Renal cortex interstitium (tissue), 11 donors: Measurements from ENCODE around the gene BBS5. TPM values are rescaled to one million over a fixed set of nuclear protein-coding genes. Genes with fewer than 3 reads are reported as not detected.
"Not testable (repeated sequence)": the region's sequence is repeated elsewhere in the genome, so short reads cannot be mapped to it uniquely, and the experiment has no call there.

Experiments used
- DNase-seq, 11 donors: peaks; one replicate each; pipeline ENCODE4 v3.0.0-alpha.2; 2013; ENCODE audit warnings: low read depth in 9 of 11, low spot score in 4 of 11; ENCODE audit errors: extremely low read depth in 1 of 11
- polyA plus RNA-seq, 3 donors: library from polyadenylated mRNA; unstranded; fragments of 120-200 nt; gene quantifications; one replicate each; pipeline ENCODE4 v1.2.1, GENCODE V29; 2013; ENCODE audit not compliant: insufficient read length in 3 of 3

The BBS5 gene
- polyA plus RNA-seq, 3 donors, result 9.1 to 20.3 (median 12.4) TPM

DNA sequence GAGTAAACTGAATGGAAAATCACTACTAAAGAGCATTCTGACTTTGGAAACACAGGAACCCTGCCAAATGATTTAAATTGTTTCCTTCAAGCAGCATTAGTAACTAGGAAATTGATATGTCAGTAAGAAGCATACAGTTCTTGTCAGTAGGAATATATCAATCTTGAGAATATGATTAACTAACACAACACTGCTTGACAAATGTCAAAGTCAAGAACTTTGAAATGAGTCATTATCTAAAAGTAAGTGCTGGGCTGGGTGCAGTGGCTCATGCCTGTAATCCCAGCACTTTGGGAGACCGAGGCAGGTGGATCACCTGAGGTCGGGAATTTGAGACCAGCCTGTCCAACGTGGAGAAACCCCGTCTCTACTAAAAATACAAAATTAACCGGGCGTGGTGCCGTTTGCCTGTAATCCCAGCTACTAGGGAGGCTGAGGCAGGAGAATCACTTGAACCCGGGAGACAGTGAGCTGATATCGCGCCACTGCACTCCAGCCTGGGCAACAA, 37.2 kb downstream of the BBS5 start:
- DNase-seq, result not testable (repeated sequence)

DNA sequence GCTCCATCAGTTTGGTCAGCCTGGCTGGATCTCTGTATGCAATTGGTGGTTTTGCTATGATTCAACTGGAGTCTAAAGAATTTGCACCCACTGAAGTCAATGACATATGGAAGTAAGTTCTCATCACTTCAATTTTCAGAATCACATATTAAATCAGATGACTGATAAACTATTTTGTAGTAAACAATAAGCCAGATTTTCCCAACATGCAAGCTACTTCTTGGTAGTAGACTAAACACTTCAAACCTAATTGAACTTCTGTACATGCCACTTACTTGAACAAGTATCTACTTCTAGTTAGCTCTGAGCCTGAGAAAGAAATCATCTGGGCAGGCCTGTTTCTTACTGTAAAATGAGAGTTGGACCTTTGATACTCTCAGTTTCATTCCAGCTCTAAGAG, 41.6 kb downstream of the BBS5 start:
- no peak for DNase-seq

DNA sequence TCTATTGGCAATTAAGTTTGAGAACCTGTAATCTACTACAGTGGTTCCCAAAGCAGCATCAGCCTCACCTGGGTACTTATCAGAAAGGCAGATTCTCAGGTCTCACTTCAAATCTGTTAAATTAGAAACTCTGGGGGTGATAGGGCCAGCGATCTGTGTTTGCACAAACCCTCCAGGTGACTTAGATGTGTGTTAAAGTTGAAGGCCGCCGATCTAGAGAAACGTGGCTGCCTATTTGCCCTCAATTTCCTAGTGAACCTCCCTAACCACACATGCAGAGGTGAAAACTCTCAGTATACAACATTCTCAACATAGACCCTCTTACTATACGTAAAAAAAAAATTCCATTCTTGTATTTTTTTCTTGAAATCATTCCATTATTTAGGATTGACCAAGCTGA, 44.4 kb downstream of the BBS5 start:
- DNase-seq, result no peak

DNA sequence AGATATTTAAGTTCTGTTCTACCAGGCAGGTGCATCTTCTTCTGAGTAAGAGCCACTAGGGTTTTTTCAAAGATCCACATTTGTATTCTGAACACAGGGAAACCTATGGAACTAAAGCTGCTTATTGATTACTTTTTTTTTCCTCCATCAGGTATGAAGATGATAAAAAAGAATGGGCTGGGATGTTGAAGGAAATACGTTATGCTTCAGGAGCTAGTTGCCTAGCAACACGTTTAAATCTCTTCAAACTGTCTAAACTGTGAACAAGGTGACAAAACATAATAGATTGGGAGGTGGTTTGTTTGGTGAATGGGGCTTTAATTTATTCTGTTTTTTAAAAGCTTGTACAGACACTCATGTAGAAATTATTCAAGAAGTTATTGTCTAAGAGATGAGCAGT, 46.1 kb downstream of the BBS5 start:
- DNase-seq, result no peak

GRCh38 chr2:169526451-169526850, 47.2 kb downstream of the BBS5 start:
- no peak for DNase-seq

DNA sequence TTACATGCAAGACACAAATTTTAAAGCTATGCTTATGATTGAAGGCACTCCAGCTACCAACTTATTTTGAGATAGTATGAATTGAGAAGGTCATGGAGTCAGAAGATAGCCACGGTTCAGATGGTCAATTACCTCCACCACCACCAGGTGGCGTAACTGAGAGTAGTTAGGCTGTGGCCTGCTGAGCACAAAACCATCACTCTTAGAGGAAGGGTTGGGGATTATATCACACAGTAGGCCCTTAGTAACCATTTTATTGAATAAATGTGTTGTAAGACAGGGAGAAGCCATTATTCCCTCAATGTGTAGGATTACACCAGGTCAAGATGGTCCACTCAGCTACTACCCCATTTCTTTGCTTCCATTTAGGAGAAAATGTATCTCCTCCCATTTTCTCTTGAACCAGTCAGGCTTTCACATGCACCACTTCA, 49.0 kb downstream of the BBS5 start:
- DNase-seq, result peak in 10 of 11 donors; percentile 9 to 39 (median 16)

DNA sequence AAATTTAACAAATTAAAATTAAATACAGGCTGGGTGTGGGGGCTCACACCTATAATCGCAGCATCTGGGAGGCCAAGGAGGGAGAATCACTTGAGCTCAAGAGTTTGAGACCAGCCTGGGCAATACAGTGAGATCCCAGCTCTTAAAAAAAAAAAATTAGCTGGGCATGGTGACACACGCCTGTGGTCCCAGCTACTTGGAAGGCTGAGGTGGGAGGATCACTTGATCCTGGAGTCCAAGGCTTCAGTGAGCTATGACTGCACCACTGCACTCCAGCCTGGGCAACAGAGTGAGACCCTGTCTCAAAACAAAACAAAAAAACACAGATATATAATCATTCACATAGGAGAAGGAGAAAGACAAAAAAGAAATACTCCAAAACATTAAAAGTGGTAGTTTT, 60.2 kb downstream of the BBS5 start:
- DNase-seq, result not testable (repeated sequence)

DNA sequence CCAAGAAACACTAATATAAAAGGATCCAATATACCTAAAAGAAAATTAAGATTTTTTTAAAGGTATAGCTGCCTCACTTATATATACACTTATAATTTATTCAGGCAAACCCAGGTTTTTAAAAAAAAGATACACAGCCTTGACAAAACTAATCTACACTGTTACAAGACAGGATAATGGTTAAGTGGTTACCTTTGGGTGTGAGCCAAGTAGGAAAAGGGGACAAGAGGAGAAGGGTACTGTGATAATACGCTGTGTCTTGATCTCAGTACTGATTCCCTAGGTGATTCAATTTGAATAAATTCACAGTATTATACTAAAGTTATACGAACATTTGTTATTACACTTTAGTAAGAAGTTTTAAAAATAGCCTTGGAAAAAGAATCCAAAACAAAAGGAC, 60.9 kb downstream of the BBS5 start:
- no peak for DNase-seq

DNA sequence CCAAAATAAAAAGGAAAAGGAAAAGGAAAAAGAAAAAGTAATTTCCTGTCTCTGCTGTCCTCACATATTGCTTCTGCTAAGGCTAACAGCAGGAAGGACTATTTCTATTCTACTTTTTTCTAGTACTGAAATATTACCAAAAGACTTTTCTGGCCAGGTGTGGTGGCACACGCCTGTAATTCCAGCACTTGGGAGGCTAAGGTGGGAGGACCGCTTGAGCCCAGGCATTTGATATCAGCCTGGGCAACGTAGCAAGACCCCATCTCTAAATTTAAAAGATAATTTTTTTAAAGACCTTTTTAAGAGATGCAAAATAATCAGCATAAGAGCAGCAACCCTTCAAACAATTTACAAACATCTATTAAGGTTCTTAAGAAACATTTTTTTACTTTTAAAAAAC, 63.1 kb downstream of the BBS5 start:
- no peak for DNase-seq

- no peak for DNase-seq
These were observed 67.5 kb downstream of the BBS5 start for GRCh38 chr2:169546756-169547155.

Other genes starting within 250 kb of the BBS5 start
- 100 to 1,000 TPM; 151 to 221 (median 180) TPM for gene LRP2, start 117.0 kb upstream of the BBS5 start, polyA plus RNA-seq
- gene KLHL41, start 30.2 kb downstream of the BBS5 start, polyA plus RNA-seq, result 1 to 10 TPM; 1.2 to 2.1 (median 1.5) TPM
- gene FASTKD1, start 94.4 kb downstream of the BBS5 start, polyA plus RNA-seq, result 10 to 100 TPM; 30.0 to 40.6 (median 33.3) TPM
- 100 to 1,000 TPM in 1 of 3 donors, 10 to 100 TPM in 2; 92.7 to 113 (median 96.7) TPM for gene PPIG, start 104.9 kb downstream of the BBS5 start, polyA plus RNA-seq
- gene CFAP210, start 214.9 kb downstream of the BBS5 start, polyA plus RNA-seq, result 1 to 10 TPM; 3.7 to 5.5 (median 3.8) TPM
- gene PHOSPHO2, start 215.0 kb downstream of the BBS5 start, polyA plus RNA-seq, result 10 to 100 TPM; 12.5 to 19.9 (median 15.2) TPM